HG03139 (cell line): Measurements from ENCODE around the gene NDE1.

ENCODE experiments used
- ATAC-seq: cut with Tn5 transposase; IDR thresholded peaks from one replicate; pipeline ENCODE4 v1.9.1; 2021; ENCODE audit not compliant: unreplicated experiment

NDE1 gene

DNA sequence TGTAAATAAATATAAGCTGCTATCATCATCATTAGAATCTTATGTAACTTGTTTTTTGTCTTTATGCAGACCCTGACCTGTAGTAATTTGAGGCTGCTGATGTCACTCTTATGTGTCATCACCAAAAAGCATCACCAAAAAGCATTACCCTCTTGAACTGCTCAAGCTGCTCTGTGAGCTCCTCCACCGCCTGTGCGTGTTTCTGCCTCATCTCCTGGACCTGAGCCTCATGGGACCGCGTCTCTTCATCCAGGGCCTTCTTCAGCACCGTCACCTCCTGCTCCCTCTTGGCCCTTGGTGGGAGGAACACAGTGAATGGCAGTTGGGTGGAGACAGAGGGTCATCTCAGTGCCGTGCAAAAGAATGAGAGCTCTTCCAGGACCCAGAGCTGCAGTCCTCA, 82.4 kb downstream of the NDE1 start:
- no peak for ATAC-seq

DNA sequence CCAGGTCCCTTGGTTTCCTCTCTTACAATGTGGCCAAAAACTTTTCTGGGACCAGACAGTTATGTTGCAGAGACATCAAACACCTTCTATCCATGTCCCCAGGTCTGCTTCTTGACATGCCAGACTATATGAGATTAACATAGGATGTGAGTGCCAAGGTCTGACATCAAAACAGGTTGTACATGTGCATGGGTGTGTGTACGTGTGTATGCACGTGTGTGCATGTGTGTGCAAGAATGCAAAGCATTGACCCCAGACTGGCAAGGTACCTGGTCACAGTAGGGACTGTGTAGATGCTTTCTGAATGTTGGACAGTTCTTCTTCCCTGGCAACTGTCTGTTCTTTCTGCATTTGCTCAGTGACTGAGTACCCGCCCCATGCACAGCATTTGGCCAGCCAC, 85.6 kb downstream of the NDE1 start:
- no peak for ATAC-seq

DNA sequence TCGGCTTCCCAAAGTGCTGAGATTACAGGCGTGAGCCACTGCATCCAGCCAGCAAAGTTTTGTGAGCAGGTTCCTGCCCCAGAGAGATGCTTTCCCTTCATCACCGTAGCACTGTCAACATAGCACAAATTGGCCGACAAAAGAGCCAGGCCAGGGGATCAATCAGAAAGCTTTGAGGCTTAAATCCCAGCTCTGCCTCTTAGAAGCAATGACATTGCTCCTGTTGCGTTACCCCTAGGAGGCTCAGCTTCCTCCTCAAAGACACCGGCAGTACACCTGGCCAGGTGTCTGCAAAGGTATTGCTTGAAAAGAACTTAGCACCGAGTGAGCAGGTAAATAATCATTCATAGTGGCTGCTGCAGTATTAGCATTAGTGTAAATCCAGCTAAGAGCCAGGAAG, 86.5 kb downstream of the NDE1 start:
- ATAC-seq = no peak

DNA sequence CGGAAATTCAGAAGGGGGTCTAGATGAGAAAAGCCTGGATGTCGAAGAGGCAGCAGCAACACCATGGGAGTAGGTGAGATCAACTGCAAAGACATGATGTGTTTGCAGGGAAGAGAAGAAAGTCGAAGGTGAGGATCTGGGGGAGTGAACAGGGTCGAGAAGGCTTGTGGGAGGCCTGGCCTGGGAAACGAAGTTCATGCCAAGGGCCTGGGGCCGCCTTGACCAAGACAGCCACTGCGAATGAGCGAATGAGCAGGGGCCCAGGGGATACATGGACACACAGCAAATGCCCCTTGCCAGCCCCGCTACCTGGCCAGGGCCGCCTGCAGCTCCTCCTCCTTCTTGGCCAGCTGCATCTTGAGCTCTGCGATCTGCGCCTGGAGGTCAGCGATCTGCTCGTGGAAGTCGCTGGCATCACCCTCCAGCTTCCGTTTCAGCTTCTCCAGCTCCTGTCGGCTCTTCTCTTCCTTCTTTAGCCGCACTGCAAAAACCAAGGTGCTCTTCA, 87.1 kb downstream of the NDE1 start:
- no peak for ATAC-seq

DNA sequence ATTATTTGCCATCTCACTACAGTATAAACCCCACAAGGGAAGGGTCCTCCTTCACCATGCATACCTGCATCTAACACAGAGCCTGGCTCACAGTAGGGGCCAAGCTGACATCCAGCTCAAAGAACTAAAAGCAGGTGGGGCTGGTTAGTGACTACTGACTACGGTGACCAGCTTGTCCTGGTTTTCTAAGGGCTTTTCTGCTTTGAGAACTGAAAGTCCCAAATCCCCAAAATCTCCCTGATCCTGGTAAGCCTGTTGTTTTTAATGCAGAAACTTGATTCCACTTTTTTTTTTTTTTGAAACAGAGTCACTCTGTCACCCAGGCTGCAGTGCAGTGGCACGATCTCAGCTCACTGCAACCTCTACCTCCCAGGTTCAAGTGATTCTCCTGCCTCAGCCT, 89.4 kb downstream of the NDE1 start:
- no peak for ATAC-seq

DNA sequence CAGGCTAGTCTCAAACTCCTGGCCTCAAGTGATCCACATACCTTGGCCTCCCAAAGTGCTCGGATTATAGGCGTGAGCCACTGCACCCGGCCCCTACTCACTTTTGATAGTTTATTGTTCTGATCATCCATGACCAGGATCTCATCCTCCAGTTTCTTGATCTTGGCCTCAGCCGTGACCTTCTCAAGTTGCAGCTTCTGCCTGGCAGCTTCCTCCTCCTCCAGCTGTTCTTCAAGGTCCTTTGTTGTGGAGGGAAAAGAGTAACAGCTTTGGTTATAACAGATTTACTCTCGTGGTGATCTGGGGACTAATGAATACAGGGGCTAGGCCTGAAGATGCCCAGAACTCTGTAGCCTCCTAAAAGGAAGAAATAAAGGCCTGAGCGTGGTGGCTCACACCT, 89.9 kb downstream of the NDE1 start:
- ATAC-seq = no peak

DNA sequence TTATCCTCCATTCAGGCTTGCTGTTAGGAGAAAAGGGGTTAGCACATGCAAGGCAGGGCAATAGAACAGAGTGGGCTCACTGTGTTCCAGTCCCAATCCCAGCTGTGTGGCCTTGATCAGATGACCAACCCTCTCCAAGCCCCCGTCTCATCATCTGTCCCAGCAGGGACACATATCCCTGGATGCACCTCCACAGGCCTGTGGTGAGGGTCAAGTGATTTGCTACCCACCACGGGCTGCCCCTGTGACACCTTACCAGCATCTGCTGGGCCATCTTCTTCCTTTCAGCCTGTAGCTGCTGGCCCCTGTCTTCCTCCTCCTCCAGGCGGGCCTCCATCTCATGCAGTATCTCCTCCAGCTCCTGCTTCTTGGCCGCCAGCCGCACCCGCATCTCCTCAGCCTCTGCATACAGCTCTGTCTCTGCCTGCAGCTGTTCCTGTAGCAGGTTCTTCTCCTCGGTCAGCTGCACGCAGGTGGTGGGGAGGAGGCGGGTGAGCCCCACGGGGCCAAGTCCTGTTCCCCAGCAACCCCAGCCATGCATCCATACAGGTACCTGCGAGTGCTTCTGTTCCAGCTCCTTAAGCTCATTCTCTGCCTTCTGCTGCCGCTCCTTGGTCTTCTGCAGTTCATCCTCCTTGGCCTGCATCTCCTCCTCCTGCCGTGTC, 91.3 kb downstream of the NDE1 start:
- no peak for ATAC-seq

DNA sequence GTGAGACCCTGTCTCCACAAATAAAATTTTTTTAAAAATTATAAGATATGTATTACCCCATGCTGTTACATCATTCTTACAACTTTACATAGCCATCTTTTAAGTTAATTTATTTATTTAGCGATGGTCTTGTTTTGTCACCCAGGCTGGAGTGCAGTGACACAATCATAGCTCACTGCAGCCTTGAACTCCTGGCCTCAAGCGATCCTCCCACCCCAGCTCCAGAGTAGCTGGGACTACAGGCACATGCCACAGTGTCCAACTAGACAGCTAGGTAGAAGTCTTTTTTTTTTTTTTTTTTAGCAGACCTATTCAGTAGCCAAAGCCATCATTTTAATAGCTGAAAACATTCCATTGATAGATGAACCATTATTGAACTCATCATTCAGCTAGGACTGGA, 92.7 kb downstream of the NDE1 start:
- no peak for ATAC-seq

DNA sequence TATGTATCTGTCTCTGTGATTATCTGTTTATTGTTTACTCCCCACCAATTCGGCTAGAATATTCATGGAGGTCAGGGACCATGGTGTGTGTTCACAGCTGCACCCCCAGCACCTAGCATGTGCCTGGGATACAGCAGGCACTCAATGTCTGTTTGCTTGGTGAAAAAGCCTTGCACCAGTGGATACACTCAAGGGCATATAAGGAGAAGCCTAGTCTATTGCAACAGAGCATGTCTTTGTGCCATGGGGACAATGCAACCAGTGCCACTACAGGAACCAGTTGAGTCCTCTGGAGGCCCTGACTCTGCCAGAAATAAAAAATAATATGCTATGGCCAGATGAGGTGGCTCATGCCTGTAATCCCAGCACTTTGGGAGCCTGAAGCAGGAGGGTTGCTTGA, 93.6 kb downstream of the NDE1 start:
- ATAC-seq = no peak

DNA sequence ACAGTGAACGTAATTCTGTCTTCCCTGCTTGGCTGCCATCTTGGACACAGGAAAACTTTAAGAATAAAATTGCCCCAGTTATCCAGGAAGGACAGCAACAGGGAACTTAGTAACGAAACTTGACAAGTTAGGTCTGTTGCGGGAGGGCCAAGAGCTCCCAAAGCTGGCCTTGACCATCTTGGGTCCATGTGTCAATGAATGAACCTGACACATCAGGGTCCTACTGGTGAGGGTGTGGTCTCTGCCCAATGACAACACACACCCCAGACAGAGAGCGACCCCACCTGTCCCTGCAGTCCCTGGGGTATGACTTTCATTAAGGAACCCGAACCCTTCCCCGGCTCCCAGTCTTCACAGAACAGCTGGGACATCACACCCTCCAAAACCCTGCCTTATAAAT, 96.3 kb downstream of the NDE1 start:
- ATAC-seq = no peak

DNA sequence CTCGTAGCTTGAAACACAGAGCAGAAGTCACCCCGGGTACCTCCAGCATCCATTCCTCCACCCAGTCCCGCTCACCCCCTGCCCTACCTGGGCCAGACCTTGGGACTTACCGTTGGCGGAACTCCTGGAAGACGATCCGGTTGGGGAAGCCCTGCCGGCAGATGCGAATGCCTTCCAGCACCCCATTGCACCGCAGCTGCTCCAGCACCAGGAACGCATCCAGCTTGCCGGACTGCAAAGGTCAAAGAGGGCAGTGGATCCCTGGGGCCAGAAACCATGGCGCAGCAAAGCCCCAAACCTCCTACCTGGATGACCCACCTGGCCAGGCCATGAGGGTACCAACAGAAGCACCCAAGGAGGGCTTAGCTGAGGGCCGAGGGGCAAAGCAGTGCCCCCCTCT, 97.9 kb downstream of the NDE1 start:
- ATAC-seq = no peak

DNA sequence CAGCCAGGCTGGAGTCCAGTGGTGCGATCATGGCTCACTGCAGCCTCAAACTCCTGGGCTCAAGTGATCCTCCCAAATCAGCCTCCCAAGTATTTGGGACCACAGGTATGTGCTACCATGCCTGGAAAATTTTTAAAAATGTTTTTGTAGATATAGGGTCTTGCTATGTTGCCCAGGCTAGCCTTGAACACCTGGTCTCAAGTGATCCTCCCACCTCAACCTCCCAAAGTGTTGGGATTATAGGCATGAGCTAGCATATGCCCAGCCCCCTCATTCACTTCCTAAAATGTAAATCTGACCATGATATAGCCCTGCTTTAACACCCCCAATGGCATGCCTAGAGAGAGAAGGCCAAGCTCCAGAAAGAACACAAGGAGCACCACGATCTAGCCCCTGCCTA, 98.6 kb downstream of the NDE1 start:
- no peak for ATAC-seq

DNA sequence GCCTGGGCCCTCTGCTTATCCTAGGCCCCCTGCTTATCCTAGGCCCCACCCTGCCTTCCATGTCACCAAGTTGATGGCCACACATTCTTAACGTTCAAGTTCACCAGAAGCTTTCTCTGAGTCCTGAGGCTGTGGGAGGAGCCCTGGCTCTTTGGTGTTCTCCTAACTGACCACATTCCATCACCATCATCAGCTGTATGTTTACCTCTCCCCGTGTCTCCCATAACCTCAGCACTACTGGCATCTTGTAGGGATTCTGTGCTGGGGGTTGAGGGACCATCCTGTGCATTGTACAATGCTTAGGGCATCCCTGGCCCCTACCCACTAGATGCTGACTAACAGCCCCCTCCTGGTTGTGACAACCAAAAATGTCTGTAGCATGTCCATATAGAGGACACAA, 99.3 kb downstream of the NDE1 start:
- ATAC-seq = no peak

DNA sequence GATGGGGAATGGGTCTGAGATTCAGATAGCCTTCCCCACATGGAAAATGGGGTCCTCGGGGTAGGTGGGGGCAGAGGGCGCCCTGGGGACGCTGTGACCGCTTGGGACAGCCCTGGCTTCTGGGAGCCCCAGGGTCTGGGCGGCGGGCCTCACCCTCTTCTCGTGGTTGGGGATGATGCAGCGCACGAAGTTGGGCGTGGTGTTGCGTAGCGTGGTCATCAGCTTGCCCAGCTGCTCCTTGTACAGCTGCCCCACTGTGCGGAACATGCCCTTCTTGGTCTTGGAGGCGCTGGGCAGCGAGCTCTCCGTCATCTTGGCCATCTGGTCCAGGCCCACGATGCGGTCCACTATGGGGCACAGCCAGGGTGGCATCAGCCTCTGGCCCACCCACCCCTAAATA, 99.9 kb downstream of the NDE1 start:
- no peak for ATAC-seq

DNA sequence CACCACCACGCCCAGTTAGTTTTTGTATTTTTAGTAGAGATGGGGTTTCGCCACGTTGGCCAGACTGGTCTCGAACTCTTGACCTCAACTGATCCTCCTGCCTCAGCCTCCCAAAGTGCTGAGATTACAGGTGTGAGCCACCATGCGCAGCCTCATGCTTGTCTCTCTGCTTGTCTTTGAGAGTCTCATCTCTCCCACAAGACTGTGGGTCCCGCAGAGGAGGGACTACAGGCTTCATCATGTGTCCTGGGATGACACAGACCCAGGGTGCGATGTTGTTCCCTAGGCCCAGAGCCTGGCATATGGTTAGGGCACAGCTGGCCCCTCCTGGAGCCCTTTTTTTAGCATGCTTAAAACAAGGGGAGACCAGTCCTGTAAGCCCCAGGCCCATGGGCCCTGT, 101.9 kb downstream of the NDE1 start:
- no peak for ATAC-seq

DNA sequence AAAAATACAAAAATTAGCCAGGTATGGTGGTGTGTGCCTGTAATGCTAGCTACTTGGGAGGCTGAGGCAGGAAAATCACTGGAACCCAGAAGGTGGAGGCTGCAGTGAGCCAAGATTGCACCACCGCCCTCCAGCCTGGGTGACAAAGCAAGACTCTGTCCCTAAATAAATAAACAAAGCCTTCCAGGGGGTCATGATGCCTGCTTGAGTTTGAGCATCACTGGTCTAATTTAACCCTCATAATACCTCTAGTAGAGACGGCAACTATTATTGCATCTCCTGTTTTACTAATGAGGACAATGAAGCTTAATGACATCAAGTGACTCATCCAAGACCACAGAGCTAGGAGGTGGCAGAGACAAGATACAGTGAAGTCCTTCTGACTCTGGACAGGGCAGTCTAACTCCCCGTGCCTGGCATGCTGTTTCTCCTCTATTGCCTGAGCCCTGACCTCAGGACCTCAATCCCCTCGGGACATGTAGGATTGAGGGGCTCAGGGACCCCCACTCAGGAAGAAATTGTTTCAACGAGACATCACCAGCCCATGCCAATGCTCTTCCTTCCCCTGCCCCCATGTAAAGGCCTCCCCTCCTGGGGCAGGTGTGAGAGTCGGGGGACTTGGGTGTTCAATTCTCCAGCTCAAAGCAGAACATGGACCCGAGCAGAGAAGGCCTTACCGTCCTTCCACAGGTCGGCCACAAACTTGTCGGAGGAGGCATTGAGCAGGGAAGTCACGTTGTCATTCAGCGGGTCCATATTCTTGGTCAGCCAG, 102.9 kb downstream of the NDE1 start:
- ATAC-seq = no peak

DNA sequence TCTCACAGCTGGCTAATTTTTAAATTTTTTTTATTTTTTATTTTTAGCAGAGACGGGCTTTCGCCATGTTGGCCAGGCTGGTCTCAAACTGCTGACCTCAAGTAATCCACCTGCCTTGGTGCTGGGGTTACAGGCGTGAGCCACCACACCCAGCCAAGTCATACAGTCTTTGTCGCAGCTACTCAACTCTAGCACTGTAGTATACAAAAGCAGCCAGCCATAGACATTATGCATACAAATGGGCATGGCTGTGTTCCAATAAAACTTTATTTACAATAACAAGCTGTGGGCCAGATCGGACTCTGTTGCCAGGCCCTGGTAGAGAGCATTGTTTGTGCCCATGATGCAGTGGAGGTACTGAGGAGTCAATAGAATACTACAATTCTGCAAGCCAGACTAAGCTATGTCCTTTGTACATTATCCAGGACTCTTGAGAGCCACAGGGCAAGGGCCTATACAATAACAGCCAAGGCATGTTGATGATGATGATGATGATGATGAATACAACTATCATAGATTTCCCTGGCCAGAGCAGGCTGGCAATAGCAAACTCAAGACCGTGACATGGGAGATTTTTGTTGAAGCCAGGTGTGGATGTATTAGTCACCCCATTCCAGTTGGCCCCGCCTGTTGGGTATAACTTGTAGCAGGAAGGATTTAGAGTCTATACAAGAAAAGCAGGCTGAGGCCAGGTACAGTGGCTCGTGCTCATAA, 104.9 kb downstream of the NDE1 start:
- ATAC-seq = no peak

DNA sequence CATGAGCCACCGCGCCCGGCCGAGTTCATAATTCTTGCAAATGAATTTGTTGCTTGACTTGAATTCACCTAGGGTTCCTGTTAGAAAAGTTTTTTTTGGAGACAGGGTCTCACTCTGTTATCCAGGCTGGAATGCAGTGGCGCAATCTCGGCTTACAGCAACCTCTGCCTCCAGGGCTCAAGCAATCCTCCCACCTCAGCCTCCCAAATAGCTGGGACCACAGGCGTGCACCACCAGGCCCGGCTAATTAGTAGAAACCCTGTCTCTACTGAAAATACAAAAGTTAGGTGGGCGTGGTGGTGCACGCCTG, 107.0 kb downstream of the NDE1 start:
- ATAC-seq = no peak

DNA sequence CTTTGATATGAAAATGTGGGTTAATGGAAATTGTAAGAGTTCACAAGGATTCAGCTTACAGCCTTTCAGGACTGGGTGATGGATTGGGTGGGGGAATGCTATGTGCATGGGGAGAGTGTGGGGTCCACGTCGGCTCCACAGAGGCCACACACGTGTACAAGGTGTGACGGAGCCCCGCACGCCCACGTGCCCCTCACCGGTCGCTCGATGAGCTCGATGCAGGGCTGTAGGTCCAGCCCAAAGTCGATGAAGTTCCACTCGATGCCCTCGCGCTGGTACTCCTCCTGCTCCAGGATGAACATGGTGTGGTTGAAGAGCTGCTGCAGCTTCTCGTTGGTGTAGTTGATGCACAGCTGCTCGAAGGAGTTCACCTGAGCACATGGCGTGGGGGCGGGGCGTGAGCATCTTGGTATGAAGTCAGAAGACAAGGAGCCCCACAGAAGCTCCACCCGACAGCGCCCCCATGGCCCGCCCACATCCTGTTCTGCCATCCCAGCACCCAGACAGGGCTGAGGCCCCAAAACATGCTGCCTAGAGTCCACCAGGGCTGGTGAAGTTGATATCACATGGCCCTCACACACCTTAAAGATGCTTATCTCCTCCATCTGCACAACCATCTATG, 107.7 kb downstream of the NDE1 start:
- ATAC-seq = no peak

DNA sequence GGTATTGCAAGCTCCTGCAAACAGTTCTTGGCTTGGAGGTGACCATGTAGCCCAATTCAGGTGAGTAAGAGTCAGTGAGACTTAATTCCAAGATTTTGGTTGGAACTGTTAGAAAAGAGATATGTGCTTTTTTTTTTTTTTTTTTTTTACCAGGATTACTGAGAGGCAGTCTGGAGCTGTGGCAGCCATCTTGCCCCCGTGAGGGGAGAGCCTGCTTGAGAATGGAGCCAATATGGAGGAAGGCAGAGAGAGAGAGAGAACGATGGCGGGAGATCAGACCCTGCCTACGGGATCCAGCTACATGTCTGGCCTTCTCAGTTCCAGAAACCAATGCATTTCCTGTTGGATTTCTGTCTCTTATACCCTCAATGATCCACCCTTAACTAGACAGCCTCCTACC, 109.0 kb downstream of the NDE1 start:
- no peak for ATAC-seq

DNA sequence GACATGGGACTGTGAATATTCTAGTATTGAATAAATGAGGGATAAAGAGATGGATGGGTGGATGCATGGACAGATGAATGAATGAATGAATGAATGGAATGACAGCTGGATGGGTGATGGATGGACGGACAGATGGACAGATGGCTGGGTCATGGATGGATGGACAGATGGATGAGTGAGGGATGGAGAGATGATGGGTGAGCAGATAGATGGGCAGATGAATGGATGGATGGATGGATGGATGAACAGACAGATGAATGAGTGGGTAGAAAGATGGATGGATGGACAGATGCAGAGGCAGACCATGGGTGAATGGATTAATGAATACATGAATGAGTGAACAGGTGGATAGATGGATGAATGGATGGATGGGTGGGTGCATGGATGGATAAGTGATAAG, 110.1 kb downstream of the NDE1 start:
- ATAC-seq = no peak

DNA sequence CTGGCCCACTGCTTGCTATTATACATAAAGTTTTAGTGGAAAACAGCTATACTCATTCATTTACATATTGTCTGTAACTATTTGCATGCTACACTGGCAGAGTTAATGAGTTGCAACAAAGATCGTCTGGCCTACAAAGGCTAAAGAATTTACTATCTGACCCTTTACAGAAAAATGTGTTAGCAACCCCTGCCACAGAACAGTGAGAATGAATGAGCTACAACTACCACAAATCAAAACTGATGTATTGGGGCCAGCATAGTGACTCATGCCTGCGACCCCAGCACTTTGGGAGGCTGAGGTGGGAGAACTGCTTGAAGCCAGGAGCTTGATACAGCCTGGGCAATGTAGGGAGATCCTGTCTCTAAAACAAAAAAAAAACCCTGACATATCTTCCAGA, 114.1 kb downstream of the NDE1 start:
- no peak for ATAC-seq
